Activated T-helper 1 cell treated with anti-CD3 and anti-CD28 coated beads, Interleukin-12 subunit alpha, Interleukin-12 subunit beta, Interleukin-2, Interleukin-4 antibody, amounts not matched to agents 30 ng/mL and 10 ng/mL and 1 ng/mL, durations not matched to agents 14 hours and 24 hours and 36 hours (primary cell): Measurements from ENCODE around the gene IKZF3. TPM values are rescaled to one million over a fixed set of nuclear protein-coding genes. Genes with fewer than 3 reads are reported as not detected.
A peak's percentile ranks its signal among the peaks of the same experiment; 100 is the strongest.

Experiments used
- DNase-seq: peaks from one replicate; pipeline ENCODE4 v3.0.0; 2021; ENCODE audit warnings: low spot score
- H3K27ac Mint-ChIP-seq: one replicate; pipeline ENCODE4 v1.8.0; 2021; ENCODE audit warnings: mild to moderate bottlenecking, mixed read lengths
- H3K27me3 Mint-ChIP-seq: one replicate; pipeline ENCODE4 v1.8.0; 2022; ENCODE audit warnings: mild to moderate bottlenecking, moderate library complexity, mixed read lengths; ENCODE audit not compliant: insufficient read depth
- H3K36me3 Mint-ChIP-seq: one replicate; pipeline ENCODE4 v1.8.0; 2021; ENCODE audit warnings: low read depth, mixed read lengths
- H3K4me1 Mint-ChIP-seq: one replicate; pipeline ENCODE4 v1.8.0; 2021; ENCODE audit warnings: low read depth, mixed read lengths
- H3K4me3 Mint-ChIP-seq: one replicate; pipeline ENCODE4 v1.8.0; 2021; ENCODE audit warnings: mild to moderate bottlenecking, moderate library complexity, mixed read lengths
- H3K9me3 Mint-ChIP-seq: one replicate; pipeline ENCODE4 v1.8.0; 2021; ENCODE audit warnings: mixed read lengths
- intact Hi-C: fragments of 100-400 bp; cut with micrococcal nuclease; formaldehyde crosslinking; loops from one replicate; pipeline ENCODE4 v1.15.1; 2024
- total RNA-seq: library from RNA; stranded (reverse); gene quantifications from 2 replicates; pipeline ENCODE4 v1.2.3, GENCODE V29; 2022

Gene IKZF3
- total RNA-seq, 1 donor from 2014 or later: 22.8 TPM

GRCh38 chr17:39804839-39805238, 59.3 kb downstream of the IKZF3 start:
- DNase-seq: no peak
- intact Hi-C loops: no loop called here
- H3K36me3 Mint-ChIP-seq: peaks cover 19% of the 10 kb centered on the region
- peaks cover 25% of the 10 kb centered on the region for H3K4me1 Mint-ChIP-seq
- no peaks in the 10 kb centered on the region for H3K27me3 Mint-ChIP-seq
- H3K4me3 Mint-ChIP-seq: no peak overlapping the region
- no peak overlapping the region for H3K27ac Mint-ChIP-seq
- H3K9me3 Mint-ChIP-seq: no peaks in the 10 kb centered on the region

DNA sequence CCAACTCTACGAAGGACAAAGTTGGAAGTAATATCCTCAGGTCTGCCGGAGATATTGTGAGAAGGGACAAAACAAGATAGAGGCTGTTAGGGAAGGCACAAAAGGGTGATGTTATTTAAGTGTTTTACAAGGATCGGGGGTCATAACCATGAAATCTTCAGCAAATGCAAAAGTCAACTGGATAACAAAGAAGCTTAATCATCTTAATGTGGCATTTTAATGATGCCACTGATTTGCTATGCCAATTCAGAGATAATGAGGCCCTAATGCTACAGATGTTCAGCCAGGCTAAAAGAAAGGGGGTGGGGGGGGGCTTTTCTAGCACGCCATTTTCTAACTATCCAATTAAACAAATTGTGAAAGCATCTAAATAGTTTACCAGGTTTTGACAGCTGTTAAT, 63.1 kb downstream of the IKZF3 start:
- peaks cover 22% of the 10 kb centered on the region for H3K36me3 Mint-ChIP-seq
- peaks cover 41% of the 10 kb centered on the region for H3K4me1 Mint-ChIP-seq
- H3K9me3 Mint-ChIP-seq: no peaks in the 10 kb centered on the region
- no peaks in the 10 kb centered on the region for H3K27me3 Mint-ChIP-seq
- peak overlapping the region; percentile 45 for H3K4me3 Mint-ChIP-seq
- intact Hi-C loops: no loop called here
- H3K27ac Mint-ChIP-seq: peak overlapping the region; percentile 75
- DNase-seq: no peak

- Mint-ChIP-seq H3K4me3 (peak overlapping the region; percentile 45), H3K9me3 (no peaks in the 10 kb centered on the region), H3K4me1 (peaks cover 40% of the 10 kb centered on the region), H3K27me3 (no peaks in the 10 kb centered on the region), H3K27ac (peak overlapping the region; percentile 75), H3K36me3 (peaks cover 22% of the 10 kb centered on the region)
- DNase-seq: peak; percentile 54
- intact Hi-C loops: loop anchor here (1.0 kb wide), 2 partner anchors 9 to 19 kb away; no protein-coding TSS in a partner anchor
Observed at GRCh38 chr17:39800540-39800939, 63.6 kb downstream of the IKZF3 start.

DNA sequence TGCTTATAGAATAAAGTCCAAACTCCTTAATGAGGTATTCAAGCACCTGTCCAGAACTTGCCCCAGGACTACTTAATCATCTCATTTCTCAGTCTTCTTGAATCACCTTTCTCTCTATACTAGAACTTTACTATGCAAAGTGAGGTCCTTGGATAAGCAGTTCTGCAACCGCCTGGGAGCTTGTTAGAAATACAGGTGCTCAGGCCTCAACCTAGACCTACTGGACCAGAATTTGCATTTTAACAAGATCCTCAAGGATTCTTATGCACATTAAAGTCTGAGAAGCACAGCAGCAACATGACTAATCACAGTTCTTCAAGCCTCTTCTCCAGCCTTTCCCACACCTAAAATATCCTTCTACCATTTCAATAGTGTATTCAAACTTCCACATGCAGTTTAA, 64.7 kb downstream of the IKZF3 start:
- intact Hi-C loops: no loop called here
- peaks cover 45% of the 10 kb centered on the region for H3K4me1 Mint-ChIP-seq
- H3K4me3 Mint-ChIP-seq: no peak overlapping the region
- H3K36me3 Mint-ChIP-seq: peaks cover 18% of the 10 kb centered on the region
- H3K27me3 Mint-ChIP-seq: no peaks in the 10 kb centered on the region
- H3K9me3 Mint-ChIP-seq: no peaks in the 10 kb centered on the region
- no peak overlapping the region for H3K27ac Mint-ChIP-seq
- no peak for DNase-seq

DNA sequence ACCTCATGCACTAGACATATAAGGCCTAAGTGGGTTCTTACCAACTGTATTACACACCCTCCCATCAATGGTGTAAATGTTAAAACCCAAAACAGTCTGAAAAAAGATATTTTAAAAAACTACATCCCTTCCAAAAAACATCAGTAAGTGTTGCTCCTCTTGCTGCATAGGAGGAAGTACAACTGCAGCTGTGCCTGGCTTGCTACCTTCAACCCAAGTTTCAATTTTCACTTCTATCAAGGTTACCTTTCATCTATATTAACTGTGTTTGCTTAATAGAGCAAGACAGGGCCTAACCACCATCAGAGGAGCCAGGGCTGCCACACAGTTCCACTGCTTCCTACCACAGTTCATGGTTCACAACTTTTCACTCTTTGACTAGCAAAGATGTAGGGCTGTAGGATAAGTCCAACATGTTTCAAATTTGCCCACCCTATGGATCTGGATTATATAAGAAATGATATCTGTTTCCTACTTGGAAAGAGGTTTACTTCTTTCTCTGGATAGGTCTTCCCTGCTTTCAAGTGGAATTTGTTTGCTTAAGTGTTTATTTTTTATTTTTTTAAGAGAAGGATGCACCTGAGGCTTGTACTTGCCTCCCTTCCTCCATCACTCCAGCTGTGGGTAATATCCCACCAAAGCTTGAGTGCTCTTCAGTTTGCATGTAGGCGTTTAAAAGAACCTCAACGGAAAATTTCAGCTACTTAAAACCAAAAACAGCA, 69.7 kb downstream of the IKZF3 start:
- Mint-ChIP-seq H3K36me3 (peaks cover 22% of the 10 kb centered on the region), H3K4me3 (peak overlapping the region; percentile 49), H3K4me1 (peaks cover 64% of the 10 kb centered on the region), H3K27ac (peak overlapping the region; percentile 73), H3K27me3 (no peaks in the 10 kb centered on the region), H3K9me3 (no peaks in the 10 kb centered on the region)
- DNase-seq: no peak
- intact Hi-C loops: loop anchor here (5.0 kb wide), 2 partner anchors 38 to 188 kb away; partner anchors contain the start of gene PSMD3

DNA sequence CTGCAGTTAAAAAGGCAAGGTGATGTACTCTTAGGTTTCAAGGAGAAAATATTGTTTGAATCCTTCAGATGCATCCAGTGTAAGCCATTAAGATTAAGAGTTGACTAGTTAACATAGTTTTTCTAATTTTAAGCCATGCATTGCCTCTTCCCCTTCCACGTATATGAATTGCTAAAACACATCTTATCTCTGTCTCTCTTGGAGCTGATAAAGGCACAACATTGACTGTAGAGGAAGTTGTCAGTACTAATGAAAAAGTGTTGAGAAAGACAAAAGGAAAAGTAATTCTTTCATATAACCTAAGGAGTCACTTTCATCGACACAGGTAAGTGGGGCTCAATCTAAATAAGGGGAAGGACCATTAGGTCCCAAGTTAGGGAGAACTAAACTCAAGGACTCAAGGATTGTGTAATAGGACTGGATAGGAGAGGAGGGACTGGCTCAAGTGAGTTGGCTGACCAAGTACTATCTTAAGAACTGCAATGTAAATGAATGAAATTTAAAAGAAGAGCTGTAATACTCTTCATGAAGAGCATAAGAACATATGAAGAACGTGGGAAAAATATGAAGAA, 70.7 kb downstream of the IKZF3 start:
- Mint-ChIP-seq H3K4me1 (peaks cover 55% of the 10 kb centered on the region), H3K27ac (peak overlapping the region; percentile 40), H3K36me3 (peaks cover 25% of the 10 kb centered on the region), H3K4me3 (peak overlapping the region; percentile 74), H3K27me3 (no peaks in the 10 kb centered on the region), H3K9me3 (no peaks in the 10 kb centered on the region)
- no peak for DNase-seq
- intact Hi-C loops: loop anchor here (5.0 kb wide), 2 partner anchors 39 to 189 kb away; partner anchors contain the start of gene PSMD3

DNA sequence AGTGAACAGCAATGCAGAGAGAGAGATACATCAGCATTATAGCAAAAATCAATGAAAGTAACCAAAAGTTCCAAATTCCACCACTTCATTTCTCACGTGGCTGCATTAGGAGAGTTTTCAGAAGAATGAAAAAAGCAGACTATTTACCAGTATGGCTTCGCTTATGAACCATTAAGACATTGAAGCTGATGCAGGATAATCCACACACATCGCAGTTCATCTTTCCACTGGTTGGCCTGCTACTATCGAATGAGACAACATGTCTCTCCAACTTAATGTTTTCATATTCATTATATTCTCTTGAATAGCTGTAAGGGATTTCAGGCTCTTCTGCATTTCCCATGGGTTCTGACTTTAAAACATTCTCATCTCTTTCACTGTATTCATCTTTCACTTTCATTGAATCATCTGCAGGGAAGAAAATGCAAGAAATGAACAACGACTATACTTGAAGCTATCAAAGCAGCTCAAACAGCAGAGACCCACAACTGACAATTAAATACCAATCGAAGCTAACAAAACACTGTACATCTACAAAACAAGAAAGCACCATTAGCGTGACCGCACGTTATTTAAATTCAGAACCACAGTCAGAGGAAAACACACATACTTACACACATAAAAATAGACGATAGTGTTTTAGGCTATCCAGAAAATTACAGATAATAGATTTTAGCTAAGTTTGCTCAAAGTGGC, 71.4 kb downstream of the IKZF3 start:
- H3K4me1 Mint-ChIP-seq: peaks cover 49% of the 10 kb centered on the region

DNA sequence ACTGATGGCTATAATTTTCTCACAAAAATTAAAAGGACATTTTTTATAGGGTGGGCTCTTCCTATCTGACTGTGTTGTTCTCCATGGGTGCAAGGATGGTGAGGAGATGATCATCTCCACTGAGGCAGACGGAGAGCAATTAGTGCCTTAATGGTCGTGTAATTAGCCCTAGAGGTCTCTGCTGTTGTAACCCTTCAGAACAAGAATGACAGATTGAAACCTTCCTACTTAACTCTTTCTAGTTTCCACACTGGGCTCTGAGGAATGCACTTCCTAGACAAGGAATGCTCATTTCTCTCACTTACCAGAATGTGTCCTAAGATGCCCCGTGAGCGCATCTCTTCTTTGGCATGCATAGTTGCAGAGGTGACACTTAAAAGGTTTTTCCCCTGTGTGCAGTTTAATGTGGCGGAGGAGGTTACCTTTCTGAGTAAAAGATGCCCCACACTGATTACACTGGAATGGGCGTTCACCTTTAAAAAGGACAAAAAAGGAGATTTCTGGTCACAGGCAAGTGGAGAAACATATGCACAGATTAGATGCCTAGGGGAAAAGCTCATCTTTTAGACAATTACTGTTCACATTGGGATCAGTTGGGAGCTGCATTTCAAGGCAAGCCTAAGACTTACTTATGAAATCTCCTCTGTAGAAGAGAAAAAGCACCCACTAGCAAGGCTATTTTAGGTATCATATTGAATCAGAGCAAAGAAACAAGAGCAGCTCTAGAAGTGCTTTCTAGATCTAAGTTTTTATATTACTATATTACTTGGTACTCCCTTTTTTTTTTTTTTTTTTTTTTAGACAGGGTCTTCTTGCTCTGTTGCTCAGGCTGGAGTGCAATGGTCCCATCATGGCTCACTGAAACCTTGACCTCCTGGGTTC, 72.8 kb downstream of the IKZF3 start:
- Mint-ChIP-seq H3K4me1 (peaks cover 47% of the 10 kb centered on the region), H3K27ac (peak overlapping the region; percentile 69), H3K4me3 (peak overlapping the region; percentile 43), H3K36me3 (peaks cover 30% of the 10 kb centered on the region), H3K27me3 (no peaks in the 10 kb centered on the region), H3K9me3 (no peaks in the 10 kb centered on the region)
- intact Hi-C loops: loop anchor here (1.0 to 5.0 kb wide), 9 partner anchors 9 to 191 kb away; partner anchors contain the start of genes IKZF3 and PSMD3
- peak; percentile 49 for DNase-seq

More for the DNA sequence above, 71.4 kb downstream of the IKZF3 start:
- Mint-ChIP-seq H3K27ac (peak overlapping the region; percentile 87), H3K27me3 (no peaks in the 10 kb centered on the region), H3K4me3 (peak overlapping the region; percentile 74), H3K36me3 (peaks cover 27% of the 10 kb centered on the region), H3K9me3 (no peaks in the 10 kb centered on the region)
- no peak for DNase-seq
- intact Hi-C loops: loop anchor here (5.0 kb wide), 2 partner anchors 40 to 190 kb away; partner anchors contain the start of gene PSMD3

GRCh38 chr17:39787743-39788484, 76.2 kb downstream of the IKZF3 start:
- Mint-ChIP-seq H3K27ac (no peak overlapping the region), H3K27me3 (no peaks in the 10 kb centered on the region), H3K9me3 (no peaks in the 10 kb centered on the region), H3K36me3 (peaks cover 34% of the 10 kb centered on the region), H3K4me3 (no peak overlapping the region), H3K4me1 (peaks cover 25% of the 10 kb centered on the region)
- intact Hi-C loops: no loop called here
- DNase-seq: no peak

- Mint-ChIP-seq H3K4me3 (no peak overlapping the region), H3K36me3 (peaks cover 39% of the 10 kb centered on the region), H3K9me3 (no peaks in the 10 kb centered on the region), H3K27me3 (no peaks in the 10 kb centered on the region), H3K27ac (no peak overlapping the region), H3K4me1 (peaks cover 25% of the 10 kb centered on the region)
- intact Hi-C loops: no loop called here
- DNase-seq: no peak
Observed at GRCh38 chr17:39787041-39787440, 77.1 kb downstream of the IKZF3 start.

DNA sequence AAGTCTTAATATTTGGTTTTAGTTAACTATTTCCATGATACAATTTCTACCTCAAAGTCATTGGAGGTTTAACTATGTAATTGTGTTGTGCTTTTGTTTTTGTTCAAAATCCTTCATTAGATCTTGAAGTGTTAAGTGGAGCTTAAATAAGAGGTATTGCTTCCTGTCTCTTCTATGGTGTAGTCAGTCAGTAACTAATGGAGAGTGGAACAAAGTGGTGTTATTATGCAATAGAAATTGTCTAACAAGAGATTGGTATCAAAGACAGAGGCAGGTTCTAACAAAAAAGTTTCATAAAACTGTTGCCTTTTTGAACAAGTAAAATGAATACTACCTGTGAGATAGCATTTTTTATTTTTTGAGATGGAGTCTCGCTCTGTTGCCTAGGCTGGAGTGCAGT, 81.1 kb downstream of the IKZF3 start:
- Mint-ChIP-seq H3K27ac (no peak overlapping the region), H3K27me3 (no peaks in the 10 kb centered on the region), H3K9me3 (no peaks in the 10 kb centered on the region), H3K4me1 (peaks cover 34% of the 10 kb centered on the region), H3K4me3 (no peak overlapping the region), H3K36me3 (peaks cover 30% of the 10 kb centered on the region)
- intact Hi-C loops: no loop called here
- no peak for DNase-seq

- Mint-ChIP-seq H3K27me3 (no peaks in the 10 kb centered on the region), H3K4me3 (no peak overlapping the region), H3K9me3 (no peaks in the 10 kb centered on the region), H3K36me3 (peaks cover 28% of the 10 kb centered on the region), H3K4me1 (peaks cover 38% of the 10 kb centered on the region), H3K27ac (no peak overlapping the region)
- intact Hi-C loops: no loop called here
- DNase-seq: no peak
Observed at GRCh38 chr17:39782481-39782880, 81.6 kb downstream of the IKZF3 start.
